ENCODE results near the gene C18orf32.

DNA sequence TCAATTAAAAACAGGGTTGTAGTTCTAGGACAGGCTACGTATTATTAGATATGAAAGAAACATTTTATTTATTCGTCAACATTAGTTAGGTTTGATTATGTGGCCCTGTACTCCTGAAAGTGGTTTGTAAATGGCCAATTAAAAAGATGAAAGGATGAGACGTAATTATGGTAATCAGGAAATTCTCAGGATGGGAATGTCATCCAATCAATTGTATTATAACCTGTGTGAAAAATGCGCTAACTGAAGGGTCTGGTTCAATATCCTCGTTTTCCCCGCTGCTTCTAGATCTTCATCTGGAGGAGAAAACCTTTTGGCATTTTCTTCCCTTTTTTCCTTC, 5.6 kb upstream of the C18orf32 start:
- no peak for TF ChIP-seq RAD21 (conservative IDR thresholded peaks at IDR 0.05 in 1 of 2, IDR thresholded peaks at IDR 0.05 in 1 of 2)
- TF ChIP-seq, protein P1, sequence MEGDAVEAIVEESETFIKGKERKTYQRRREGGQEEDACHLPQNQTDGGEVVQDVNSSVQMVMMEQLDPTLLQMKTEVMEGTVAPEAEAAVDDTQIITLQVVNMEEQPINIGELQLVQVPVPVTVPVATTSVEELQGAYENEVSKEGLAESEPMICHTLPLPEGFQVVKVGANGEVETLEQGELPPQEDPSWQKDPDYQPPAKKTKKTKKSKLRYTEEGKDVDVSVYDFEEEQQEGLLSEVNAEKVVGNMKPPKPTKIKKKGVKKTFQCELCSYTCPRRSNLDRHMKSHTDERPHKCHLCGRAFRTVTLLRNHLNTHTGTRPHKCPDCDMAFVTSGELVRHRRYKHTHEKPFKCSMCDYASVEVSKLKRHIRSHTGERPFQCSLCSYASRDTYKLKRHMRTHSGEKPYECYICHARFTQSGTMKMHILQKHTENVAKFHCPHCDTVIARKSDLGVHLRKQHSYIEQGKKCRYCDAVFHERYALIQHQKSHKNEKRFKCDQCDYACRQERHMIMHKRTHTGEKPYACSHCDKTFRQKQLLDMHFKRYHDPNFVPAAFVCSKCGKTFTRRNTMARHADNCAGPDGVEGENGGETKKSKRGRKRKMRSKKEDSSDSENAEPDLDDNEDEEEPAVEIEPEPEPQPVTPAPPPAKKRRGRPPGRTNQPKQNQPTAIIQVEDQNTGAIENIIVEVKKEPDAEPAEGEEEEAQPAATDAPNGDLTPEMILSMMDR (IDR thresholded peaks at IDR 0.05): no peak

Measured in A549 (cell line).